ENCODE results near the gene GLIPR2. TPM values are rescaled to one million over a fixed set of nuclear protein-coding genes. Genes with fewer than 3 reads are reported as not detected.
"Not testable (repeated sequence)": the region's sequence is repeated elsewhere in the genome, so short reads cannot be mapped to it uniquely, and the experiment has no call there.

The GLIPR2 gene
- total RNA-seq, 1 donor from 2014 or later, result 75.1 TPM

DNA sequence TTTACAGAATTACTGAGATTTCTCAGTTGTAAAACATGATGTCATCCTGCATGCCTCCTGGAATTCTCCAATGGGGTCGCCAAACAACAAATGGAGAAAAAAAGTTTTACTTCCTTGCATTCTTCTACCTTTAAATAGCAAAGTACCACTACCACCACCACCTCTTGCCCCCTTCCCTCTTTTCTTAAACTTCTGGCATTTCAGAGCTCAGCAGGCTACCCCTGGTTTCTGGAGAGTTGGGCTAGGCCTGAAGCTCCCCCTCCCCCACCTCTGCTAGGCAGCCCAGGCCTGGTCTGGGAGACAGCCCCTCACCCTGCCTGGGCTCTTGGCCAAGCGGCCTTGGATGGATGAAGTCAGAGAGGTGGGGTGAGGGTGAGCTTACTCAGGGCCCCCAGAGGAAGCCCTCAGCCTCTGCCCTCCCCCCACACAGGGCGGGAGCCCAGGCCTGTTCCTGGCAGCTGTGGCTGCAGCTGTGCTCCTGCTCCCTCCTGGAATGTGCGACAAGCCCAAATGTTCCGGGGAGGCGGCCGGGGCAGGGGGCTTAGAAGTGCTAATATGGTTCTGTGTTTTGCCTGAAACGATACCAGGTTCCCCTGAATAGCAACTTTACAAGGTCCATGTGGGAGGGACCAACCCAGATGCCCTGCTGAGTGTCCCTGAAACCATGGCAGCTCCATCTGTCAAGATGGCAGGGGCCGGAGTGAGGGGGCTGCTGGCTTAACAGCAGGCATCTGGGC lies 26.7 kb downstream of the GLIPR2 start:
- DNase-seq (ENCODE audit: low spot score), result peak; percentile 99

DNA sequence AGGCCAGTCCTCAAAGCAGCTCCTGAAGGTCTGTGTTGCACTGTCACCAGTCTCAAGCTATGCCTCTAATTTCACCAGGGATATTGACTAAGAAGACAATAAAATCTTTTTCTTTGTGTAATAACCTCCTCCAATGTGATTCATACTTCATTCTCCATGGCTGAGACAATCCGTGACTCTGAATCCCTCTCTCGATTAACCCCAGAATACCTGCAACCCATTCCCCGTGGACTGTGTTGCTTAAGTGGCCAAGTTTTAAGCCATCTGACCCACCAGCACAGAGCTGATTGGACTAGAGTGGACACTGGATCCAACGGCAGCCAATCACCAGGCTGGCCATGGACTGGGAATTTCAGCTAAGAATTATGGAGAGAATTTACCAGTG lies 27.2 kb downstream of the GLIPR2 start:
- DNase-seq (ENCODE audit: low spot score), result no peak

DNA sequence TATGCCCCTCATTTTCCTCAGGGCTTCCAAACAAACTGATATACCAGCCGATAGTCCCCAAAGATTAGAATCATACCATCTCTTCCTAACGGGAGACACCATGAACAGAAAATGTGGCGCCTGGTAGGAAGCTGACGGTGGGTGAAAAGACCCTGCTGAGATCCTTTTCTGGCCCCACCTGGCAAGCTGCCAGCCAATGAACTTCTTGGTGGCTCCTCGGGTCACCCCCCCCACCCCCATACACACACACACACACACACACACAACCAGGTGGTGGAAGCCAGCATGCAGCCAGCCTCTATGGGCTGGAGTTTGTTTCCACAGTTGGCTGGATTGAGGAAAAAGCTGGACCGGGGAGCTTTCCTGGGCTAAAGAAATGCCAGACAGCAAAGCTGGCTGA lies 27.8 kb downstream of the GLIPR2 start:
- DNase-seq (ENCODE audit: low spot score), result no peak

DNA sequence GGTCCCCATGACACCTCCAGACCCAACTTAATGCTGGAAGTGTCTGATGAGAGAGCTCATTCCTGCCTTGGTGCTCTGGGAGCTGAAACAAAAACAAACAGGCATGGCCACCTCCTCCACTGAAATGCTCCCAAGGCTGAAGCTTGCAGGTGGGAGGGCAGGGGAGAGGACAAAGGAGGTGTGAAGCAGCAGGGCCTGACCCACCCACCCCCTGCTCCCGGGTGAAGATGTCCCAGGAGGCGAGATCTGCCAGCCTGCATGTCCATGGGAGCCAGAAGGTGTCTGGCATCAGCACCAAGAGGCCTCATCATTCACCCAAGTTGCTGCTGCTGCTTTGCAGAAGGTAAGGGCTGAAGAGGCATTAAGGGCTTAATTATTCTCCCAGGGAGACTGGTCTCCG lies 28.5 kb downstream of the GLIPR2 start:
- no peak for DNase-seq (ENCODE audit: low spot score)

DNA sequence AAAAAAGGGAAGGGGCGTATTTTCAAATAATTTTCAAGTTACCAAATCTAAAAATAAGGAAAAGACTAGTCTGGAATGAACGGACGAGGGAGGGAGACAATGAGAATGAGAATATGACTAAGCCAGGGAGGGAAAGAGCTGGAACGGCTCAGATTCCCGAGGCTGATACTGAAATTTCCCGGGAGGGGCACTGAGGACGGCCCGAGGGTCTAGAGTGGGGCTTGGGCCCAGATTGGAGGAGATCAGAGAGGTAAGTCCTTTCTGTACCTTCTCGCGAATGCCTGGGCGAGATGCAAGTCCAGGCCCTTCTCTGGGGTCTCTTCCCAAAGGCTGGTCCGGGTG lies 29.3 kb downstream of the GLIPR2 start:
- no peak for DNase-seq (ENCODE audit: low spot score)

DNA sequence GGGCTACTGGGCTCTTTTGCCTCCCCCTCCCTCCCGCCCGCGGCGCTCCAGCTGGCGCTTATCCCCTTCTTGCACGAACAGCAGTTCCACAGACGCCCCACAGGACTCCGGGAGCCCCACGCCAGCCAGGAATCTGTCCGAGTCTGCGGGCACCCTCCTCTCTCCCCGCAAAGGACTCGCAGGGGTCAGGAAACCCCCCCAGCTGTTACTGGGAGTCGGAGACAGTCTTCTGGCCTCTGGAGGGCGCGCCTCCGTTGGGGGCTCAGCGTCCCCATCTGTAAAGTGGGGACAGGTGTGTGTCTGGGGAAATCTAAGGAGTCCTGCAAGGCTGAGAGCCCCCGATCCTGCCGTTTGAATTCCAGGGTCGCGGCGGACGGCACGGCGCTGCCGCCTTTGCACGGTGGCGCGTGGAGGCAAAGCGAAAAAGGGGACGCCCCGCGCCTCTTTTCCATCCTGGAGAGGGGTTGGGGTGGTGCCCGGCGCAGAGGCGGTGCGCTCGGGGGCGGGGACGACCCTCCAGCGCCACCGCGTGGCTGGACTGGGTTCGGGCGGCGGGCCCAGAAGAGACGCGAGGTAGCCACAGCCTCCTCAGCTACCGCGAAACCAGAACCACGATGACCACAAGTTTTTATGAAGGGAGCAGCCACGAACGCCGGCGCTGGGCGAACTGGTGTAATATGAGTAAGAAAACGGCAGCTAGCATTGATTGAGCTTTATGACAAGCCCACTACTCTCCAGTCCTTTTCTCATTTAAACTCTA lies 29.8 kb downstream of the GLIPR2 start:
- DNase-seq (ENCODE audit: low spot score), result peak; percentile 81

DNA sequence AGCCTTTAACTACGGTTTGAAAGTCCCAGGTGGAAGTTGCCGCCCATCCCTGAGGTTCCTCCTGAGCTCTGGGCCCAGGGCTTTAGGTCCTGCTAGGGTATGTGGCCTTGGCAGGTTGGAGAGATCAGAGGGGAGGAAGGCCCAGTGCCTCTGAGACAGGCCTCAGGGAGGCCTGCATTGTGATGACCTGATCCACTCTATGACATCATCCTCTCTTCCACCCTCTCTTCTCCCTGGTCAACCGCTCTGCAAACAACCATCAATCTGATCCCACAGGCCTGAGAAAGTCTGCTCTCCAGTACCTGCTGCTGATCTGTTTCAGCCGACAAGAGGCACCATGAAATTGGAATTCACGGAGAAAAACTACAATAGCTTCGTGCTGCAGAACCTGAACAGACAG lies 32.6 kb downstream of the GLIPR2 start, which contains the start of gene CCIN:
TSS of gene CCIN (plus strand) at position 223 of the 400 bp plus-strand sequence. CDS start at position 338, 115 bp downstream.
- no peak for DNase-seq (ENCODE audit: low spot score)

DNA sequence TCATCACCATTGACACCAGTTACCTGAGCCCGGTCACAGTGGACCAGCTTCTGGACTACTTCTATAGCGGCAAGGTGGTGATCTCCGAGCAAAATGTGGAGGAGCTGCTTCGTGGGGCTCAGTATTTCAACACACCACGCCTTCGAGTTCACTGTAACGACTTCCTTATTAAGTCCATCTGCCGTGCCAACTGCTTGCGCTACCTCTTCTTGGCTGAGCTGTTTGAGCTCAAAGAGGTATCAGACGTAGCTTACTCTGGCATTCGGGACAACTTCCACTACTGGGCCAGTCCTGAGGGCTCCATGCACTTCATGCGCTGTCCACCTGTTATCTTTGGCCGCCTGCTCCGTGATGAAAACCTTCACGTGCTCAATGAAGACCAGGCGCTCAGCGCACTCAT lies 33.2 kb downstream of the GLIPR2 start:
- no peak for DNase-seq (ENCODE audit: low spot score)

DNA sequence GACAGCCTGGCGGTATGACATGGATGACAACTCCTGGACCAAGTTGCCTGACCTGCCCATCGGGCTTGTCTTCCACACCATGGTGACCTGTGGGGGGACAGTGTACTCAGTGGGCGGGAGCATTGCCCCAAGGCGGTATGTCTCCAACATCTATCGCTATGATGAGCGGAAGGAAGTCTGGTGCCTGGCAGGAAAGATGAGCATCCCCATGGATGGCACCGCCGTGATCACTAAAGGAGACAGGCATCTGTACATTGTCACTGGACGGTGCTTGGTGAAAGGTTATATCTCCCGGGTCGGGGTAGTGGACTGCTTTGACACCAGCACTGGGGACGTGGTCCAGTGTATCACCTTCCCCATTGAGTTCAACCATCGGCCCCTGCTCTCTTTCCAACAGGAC lies 34.0 kb downstream of the GLIPR2 start:
- no peak for DNase-seq (ENCODE audit: low spot score)

DNA sequence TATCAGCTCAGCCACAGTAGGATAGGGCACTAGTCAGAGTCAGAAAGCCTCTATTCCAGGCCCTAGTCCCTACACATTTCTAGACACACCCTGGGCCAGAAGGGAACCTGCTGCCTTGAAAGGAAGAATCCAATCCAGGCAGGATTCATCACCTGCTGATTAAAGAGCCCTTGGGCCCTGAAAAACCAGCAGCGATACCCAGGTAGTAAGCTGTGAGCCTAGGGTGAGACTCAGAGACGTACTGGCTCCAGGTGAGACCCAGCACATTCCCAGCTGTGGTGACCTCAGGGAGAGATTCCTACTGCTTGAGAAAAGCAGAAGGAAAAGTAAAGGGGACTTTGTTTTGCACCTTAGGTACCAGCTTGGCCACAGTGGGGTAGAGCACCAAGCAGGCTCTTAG lies 37.3 kb downstream of the GLIPR2 start:
- DNase-seq (ENCODE audit: low spot score), result no peak

DNA sequence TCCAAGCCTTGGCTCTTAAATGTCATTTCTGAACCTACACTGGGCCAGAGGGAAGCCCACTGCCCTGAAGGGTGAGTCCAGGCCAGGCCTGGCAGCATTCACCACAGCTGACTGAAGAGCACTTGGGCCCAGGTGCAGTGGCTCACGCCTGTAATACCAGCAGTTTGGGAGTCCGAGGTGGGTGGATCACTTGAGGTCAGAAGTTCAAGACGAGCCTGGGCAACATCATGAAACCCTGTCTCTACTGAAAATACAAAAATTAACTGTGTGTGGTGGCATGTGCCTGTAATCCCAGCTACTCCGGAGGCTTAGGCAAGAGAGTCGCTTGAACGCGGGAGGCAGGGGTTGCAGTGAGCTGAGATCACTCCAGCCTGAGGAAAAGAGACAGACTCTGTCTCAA lies 37.7 kb downstream of the GLIPR2 start:
- no peak for DNase-seq (ENCODE audit: low spot score)

DNA sequence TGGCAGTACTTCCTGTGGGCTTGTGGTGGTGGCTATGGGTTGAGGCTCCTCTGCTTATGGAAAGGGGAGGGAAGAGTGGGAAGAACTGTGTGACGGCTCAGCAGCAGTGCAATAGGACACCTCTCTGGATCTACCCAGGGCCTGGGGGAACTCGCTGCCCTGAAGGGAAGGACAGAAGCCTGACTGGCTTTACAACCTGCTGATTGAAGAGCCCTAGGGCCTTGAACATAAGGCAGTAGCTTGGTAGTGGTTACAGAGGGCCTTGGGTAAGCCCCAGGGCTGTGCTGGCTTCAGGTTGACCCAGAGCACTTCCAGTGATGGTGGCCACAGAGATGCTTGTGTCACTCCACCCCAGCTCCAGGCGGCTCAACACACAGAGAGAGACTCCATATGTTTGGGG lies 38.2 kb downstream of the GLIPR2 start:
- DNase-seq (ENCODE audit: low spot score), result no peak

DNA sequence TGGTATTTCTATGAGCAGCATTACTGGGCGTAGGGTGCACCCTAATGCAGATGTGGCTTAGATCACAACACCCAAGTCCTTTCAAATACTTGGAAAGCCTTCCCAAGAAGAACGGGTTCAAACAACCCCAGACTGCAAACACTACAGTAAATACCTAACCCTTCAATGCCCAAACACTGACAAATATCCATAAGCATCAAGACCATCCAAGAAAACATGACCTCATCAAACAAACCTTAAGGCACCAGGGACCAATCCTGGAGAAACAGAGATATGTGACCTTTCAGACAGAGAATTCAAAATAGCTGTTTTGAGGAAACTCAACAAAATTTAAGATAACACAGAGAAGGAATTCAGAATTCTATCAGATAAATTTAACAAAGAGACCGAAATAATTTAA lies 38.7 kb downstream of the GLIPR2 start:
- not testable (repeated sequence) for DNase-seq (ENCODE audit: low spot score)

DNA sequence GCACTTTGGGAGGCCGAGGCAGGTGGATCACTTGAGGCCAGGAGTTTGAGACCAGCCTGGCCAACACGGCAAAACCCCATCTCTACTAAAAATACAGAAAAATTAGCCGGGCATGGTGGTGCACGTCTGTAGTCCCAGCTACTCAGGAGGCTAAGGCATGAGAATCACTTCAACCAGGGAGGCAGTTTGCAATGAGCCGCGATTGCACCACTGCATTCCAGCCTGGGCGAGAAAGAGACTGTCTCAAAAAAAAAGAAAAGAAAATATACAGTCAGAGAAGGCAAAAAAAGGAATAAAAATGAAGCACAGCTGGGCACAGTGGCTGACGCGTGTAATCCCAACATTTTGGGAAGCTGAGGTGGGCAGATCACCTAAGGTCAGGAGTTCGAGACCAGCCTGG lies 40.0 kb downstream of the GLIPR2 start:
- not testable (repeated sequence) for DNase-seq (ENCODE audit: low spot score)

DNA sequence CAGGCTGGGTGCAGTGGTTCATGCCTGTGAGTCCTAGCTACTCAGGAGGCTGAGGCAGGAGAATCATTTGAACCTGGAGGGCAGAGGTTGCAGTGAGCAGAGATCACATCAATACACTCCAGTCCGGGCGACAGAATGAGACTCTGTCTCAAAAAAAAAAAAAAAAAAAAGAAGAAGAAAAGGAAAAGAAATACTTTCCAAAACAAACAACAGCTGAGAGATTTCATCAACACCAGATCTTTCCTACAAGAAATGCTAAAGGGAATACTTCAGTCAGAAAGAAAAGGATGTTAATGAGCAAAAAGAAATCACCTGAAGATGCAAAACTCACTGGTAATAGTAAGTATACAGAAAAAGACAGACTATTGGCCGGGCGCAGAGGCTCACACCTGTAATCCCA lies 41.0 kb downstream of the GLIPR2 start:
- DNase-seq (ENCODE audit: low spot score), result no peak

DNA sequence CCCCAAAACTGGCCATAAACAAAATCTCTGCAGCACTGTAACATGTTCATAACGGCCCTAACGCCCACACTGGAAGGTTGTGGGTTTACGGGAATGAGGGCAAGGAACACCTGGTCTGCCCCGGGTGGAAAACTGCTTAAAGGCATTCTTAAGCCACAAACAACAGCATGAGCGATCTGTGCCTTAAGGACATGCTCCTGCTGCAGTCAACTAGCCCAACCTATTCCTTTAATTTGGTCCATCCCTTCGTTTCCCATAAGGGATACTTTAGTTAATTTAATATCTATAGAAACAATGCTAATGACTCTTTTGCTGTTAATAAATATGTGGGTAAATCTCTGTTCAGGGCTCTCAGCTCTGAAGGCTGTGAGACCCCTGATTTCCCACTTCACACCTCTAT lies 43.7 kb downstream of the GLIPR2 start:
- DNase-seq (ENCODE audit: low spot score), result not testable (repeated sequence)

DNA sequence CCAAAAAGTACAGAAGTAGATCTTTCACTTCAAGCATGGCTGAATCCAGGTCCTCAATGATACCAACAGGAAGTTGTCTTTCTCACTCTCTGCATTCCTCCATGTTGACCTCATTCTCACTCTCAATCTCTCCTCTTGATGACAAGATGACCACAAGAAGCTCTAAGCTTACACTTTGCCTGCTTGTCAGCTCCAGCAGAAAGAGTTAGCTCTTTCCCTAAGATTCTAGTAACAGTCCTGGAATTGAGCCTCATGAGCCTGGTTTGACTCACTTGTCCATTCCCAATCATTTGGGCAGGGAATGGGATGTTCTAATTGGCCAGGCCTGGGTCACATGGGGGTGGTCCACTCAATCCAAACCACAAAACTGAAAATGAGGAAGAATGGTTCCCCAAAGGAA lies 50.9 kb downstream of the GLIPR2 start:
- no peak for DNase-seq (ENCODE audit: low spot score)

DNA sequence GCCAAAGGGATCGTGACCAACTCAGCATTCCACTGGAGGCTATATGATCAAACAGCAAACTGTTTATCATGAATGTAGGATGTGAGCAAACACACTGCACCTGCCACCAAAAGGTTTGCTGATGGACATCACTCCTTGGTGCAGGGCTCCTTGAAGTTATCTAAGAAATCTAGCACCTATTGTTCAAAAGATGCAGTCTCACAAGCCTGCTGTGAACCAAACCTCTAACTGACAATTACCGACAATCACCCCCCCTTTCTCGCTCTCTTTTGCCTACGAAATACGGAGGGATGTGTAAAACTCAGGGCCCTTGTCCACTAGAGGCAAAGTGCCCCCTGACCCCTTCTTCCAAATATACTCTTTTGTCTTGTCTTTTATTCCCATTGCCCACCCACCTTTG lies 51.7 kb downstream of the GLIPR2 start:
- no peak for DNase-seq (ENCODE audit: low spot score)

DNA sequence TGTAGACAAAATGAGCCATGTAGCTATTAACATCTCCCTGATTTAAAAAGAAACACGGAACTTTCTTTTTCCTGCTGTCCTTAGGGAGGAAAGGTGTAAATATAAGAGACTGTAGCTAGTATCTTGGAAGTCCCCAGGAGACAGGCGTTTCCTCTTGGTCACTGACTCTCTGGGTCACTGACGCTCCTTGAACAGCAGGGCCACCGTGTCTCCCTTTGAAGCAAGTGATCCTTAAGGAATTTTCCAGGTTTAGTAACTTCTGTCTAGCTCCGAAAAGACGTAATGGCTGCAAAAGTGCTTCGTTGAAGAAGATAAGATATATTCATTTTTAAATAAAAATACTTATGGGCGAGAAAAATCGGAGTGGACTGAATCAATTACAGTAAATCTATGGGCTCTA lies 53.4 kb downstream of the GLIPR2 start:
- no peak for DNase-seq (ENCODE audit: low spot score)

DNA sequence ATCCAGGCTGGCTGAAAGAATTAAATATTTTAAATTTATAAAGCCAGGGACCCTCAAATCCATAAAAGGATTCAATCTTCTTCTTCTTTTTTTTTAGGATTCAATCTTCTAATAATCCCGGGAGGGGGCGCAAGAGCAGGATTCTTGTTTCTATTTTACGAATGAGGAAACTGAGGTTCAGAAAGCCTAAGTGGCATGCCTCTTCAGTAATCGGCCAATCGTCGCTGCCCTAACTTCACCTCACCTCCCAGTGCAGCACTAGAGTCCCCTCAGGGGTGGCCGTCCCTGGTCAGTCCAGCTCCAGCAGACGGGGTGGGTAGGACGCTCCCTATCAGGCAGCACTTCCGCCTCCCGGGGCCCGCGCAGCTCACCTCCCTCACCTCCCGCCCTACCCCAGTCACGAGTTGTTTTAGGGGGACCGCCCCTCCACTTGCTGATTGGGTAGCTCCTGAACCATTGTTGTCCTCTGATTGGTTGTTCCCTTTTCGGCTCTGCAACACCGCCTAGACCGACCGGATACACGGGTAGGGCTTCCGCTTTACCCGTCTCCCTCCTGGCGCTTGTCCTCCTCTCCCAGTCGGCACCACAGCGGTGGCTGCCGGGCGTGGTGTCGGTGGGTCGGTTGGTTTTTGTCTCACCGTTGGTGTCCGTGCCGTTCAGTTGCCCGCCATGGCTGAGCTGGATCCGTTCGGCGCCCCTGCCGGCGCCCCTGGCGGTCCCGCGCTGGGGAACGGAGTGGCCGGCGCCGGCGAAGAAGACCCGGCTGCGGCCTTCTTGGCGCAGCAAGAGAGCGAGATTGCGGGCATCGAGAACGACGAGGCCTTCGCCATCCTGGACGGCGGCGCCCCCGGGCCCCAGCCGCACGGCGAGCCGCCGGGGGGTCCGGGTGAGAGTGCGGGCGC lies 54.1 kb downstream of the GLIPR2 start, which contains the start of gene CLTA:
TSS of gene CLTA (plus strand) at position 534 of the 902 bp plus-strand sequence. CDS start at position 670, 136 bp downstream.
- DNase-seq (ENCODE audit: low spot score), result peak; percentile 99

DNA sequence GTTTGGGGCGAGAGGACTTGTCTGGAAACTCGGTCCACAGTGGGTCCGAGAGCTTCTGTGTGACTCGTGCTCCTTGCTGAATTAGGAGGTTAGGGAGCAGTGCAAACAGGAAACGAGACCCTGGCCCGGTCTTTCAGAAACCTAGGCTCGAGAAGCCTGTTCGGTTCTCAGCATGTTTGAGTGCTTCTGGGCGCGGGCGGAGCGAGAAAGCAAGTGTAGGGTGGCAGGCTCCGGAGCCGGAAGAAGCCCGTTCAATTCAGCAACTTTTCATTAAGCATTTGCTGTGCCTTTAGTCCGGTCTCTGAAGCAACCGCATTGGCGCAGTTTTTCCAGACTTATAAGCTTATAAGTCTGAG lies 54.7 kb downstream of the GLIPR2 start:
- DNase-seq (ENCODE audit: low spot score), result peak; percentile 50

DNA sequence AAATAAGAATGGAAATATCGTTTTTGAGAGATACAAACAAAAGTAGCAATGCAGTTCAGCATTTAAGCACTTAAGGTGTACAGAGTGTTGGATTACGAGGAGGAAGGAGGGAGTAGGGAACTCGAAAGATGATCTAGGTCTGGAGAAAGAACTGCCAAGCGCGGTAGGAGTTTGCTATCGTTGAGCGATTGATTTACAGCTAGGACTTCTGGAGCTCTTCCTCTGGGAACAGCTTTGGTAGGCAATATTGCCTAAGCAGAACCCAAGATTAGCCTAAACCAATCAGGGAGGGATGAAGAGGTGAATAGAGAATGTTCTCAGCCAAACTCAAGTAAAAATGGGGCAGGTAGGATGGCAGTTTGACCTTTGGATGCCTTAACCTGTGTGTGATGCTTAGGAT lies 55.2 kb downstream of the GLIPR2 start:
- DNase-seq (ENCODE audit: low spot score), result peak; percentile 17

Data from umbilical cord (tissue), 2 donors.